ENCODE data around the gene MRM2.

DNA sequence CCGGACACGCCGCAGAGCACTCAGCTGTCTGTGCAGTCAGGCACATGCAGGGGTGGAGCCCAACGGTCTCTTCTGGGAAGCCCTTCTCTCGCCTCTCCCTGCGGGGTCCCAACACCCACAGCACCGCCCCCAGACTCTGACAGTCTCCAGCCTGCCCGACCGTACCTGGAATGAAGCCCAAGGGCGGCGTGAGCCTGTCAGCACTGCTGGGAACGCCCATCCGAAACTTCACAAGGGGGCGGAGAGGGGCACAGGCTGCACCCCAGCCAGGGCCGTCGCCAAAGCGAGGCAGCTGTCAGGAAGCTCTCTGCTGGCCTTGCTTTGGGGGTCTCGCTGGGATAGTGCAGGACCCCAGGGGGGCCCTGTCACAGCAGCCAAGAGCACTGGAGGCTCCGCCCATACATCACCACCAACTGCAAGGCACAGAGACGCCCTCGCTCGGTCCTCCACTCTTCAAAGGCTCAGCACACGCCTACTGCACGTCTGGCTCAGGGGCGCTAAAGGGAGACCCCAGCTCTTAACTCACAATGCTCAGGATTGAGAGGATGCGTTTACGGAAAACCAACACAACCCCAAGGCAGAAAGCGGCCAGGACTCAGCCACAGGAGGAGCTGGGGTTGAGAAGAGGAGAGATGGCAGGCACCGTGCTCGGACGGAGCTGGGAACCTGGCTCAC, 40.2 kb downstream of the MRM2 start:
- TF ChIP-seq, protein P1, sequence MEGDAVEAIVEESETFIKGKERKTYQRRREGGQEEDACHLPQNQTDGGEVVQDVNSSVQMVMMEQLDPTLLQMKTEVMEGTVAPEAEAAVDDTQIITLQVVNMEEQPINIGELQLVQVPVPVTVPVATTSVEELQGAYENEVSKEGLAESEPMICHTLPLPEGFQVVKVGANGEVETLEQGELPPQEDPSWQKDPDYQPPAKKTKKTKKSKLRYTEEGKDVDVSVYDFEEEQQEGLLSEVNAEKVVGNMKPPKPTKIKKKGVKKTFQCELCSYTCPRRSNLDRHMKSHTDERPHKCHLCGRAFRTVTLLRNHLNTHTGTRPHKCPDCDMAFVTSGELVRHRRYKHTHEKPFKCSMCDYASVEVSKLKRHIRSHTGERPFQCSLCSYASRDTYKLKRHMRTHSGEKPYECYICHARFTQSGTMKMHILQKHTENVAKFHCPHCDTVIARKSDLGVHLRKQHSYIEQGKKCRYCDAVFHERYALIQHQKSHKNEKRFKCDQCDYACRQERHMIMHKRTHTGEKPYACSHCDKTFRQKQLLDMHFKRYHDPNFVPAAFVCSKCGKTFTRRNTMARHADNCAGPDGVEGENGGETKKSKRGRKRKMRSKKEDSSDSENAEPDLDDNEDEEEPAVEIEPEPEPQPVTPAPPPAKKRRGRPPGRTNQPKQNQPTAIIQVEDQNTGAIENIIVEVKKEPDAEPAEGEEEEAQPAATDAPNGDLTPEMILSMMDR (IDR thresholded peaks at IDR 0.05): no peak
- TF ChIP-seq, protein P2, sequence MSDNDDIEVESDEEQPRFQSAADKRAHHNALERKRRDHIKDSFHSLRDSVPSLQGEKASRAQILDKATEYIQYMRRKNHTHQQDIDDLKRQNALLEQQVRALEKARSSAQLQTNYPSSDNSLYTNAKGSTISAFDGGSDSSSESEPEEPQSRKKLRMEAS (CRISPR knock-in tag; IDR thresholded peaks at IDR 0.05): no peak
- TF ChIP-seq CREB1 (CRISPR knock-in tag; IDR thresholded peaks at IDR 0.05) (no peak), NR2C2 (CRISPR knock-in tag; IDR thresholded peaks at IDR 0.05) (no peak)
- TF ChIP-seq, protein P3, sequence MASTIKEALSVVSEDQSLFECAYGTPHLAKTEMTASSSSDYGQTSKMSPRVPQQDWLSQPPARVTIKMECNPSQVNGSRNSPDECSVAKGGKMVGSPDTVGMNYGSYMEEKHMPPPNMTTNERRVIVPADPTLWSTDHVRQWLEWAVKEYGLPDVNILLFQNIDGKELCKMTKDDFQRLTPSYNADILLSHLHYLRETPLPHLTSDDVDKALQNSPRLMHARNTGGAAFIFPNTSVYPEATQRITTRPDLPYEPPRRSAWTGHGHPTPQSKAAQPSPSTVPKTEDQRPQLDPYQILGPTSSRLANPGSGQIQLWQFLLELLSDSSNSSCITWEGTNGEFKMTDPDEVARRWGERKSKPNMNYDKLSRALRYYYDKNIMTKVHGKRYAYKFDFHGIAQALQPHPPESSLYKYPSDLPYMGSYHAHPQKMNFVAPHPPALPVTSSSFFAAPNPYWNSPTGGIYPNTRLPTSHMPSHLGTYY (CRISPR knock-in tag; IDR thresholded peaks at IDR 0.05): no peak
- TF ChIP-seq, protein P4, sequence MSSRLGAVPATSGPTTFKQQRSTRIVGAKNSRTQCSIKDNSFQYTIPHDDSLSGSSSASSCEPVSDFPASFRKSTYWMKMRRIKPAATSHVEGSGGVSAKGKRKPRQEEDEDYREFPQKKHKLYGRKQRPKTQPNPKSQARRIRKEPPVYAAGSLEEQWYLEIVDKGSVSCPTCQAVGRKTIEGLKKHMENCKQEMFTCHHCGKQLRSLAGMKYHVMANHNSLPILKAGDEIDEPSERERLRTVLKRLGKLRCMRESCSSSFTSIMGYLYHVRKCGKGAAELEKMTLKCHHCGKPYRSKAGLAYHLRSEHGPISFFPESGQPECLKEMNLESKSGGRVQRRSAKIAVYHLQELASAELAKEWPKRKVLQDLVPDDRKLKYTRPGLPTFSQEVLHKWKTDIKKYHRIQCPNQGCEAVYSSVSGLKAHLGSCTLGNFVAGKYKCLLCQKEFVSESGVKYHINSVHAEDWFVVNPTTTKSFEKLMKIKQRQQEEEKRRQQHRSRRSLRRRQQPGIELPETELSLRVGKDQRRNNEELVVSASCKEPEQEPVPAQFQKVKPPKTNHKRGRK (CRISPR knock-in tag; IDR thresholded peaks at IDR 0.05; ENCODE audit: borderline replicate concordance): no peak
- TF ChIP-seq, protein P5, sequence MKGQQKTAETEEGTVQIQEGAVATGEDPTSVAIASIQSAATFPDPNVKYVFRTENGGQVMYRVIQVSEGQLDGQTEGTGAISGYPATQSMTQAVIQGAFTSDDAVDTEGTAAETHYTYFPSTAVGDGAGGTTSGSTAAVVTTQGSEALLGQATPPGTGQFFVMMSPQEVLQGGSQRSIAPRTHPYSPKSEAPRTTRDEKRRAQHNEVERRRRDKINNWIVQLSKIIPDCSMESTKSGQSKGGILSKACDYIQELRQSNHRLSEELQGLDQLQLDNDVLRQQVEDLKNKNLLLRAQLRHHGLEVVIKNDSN (CRISPR knock-in tag; IDR thresholded peaks at IDR 0.05): no peak
- TF ChIP-seq, protein P6, sequence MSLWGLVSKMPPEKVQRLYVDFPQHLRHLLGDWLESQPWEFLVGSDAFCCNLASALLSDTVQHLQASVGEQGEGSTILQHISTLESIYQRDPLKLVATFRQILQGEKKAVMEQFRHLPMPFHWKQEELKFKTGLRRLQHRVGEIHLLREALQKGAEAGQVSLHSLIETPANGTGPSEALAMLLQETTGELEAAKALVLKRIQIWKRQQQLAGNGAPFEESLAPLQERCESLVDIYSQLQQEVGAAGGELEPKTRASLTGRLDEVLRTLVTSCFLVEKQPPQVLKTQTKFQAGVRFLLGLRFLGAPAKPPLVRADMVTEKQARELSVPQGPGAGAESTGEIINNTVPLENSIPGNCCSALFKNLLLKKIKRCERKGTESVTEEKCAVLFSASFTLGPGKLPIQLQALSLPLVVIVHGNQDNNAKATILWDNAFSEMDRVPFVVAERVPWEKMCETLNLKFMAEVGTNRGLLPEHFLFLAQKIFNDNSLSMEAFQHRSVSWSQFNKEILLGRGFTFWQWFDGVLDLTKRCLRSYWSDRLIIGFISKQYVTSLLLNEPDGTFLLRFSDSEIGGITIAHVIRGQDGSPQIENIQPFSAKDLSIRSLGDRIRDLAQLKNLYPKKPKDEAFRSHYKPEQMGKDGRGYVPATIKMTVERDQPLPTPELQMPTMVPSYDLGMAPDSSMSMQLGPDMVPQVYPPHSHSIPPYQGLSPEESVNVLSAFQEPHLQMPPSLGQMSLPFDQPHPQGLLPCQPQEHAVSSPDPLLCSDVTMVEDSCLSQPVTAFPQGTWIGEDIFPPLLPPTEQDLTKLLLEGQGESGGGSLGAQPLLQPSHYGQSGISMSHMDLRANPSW (CRISPR knock-in tag; conservative IDR thresholded peaks at IDR 0.05; ENCODE audit: low read depth): no peak

Data from WTC11 (cell line).